ENCODE data around the gene FGFBP2.

Gene FGFBP2

GRCh38 chr4:15968551-15969300, 5.8 kb upstream of the FGFBP2 start:
- no peak for DNase-seq (ENCODE audit: low read depth, low spot score)

DNA sequence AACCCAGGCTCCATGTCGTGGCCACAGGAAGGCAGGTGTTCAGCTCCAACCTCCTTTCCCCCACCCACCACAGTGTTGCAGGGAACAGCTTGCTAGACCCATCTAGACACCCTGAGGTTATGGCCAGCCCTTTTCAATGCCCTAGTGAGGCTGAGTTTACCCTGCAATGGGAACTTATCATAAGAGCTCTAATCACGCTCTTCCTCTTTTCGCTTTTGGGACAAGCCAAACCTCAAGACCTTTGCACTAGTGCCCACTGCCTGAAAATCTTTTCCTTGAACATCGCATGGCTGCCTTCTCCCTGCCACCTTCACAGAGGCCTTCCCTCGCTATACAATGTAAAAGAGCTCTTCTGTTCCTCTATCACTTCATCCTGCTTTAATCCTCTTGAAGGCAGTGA, 2.4 kb upstream of the FGFBP2 start:
- no peak for DNase-seq (ENCODE audit: low read depth, low spot score)

DNA sequence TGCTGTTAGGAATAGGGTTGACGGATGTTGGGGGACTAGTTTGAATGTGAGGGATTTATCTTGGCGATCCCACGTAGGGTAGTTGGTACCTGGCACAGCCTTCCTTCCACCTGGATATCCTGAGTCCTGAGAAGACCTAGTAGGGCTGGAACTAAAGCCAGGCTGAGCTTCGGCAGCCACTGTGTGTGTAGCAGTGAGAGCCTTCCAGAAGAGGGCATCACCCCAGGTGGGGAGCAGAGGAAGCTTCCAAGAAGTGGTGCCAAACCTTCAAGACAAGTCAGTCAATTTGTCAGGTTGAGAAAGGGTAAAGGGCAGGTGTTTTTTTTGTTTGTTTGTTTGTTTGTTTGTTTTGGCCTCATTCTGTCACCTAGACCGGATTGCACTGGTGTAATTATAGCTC, 1.2 kb upstream of the FGFBP2 start:
- no peak for DNase-seq (ENCODE audit: low read depth, low spot score)

- DNase-seq (ENCODE audit: low read depth, low spot score): peak; percentile 40
Observed at GRCh38 chr4:15963576-15963975, 601 bp upstream of the FGFBP2 start.

GRCh38 chr4:15961781-15962510, 1.0 kb downstream of the FGFBP2 start:
- peak; percentile 17 for DNase-seq (ENCODE audit: low read depth, low spot score)

- DNase-seq (ENCODE audit: low read depth, low spot score): no peak
Observed at GRCh38 chr4:15958562-15958961, 4.4 kb downstream of the FGFBP2 start.

- DNase-seq (ENCODE audit: low read depth, low spot score): peak; percentile 70
Observed at GRCh38 chr4:15956179-15956850, 6.7 kb downstream of the FGFBP2 start.

GRCh38 chr4:15955670-15956069, 7.3 kb downstream of the FGFBP2 start:
- no peak for DNase-seq (ENCODE audit: low read depth, low spot score)

- no peak for DNase-seq (ENCODE audit: low read depth, low spot score)
Observed at GRCh38 chr4:15953625-15954024, 9.3 kb downstream of the FGFBP2 start.

GRCh38 chr4:15951781-15952180, 11.2 kb downstream of the FGFBP2 start:
- no peak for DNase-seq (ENCODE audit: low read depth, low spot score)

GRCh38 chr4:15948826-15949225, 14.1 kb downstream of the FGFBP2 start:
- no peak for DNase-seq (ENCODE audit: low read depth, low spot score)

GRCh38 chr4:15947684-15948083, 15.3 kb downstream of the FGFBP2 start:
- DNase-seq (ENCODE audit: low read depth, low spot score): no peak

GRCh38 chr4:15945516-15945915, 17.5 kb downstream of the FGFBP2 start:
- DNase-seq (ENCODE audit: low read depth, low spot score): no peak

- DNase-seq (ENCODE audit: low read depth, low spot score): no peak
Observed at GRCh38 chr4:15944895-15945294, 18.1 kb downstream of the FGFBP2 start.

GRCh38 chr4:15942283-15942682, 20.7 kb downstream of the FGFBP2 start:
- DNase-seq (ENCODE audit: low read depth, low spot score): no peak

DNA sequence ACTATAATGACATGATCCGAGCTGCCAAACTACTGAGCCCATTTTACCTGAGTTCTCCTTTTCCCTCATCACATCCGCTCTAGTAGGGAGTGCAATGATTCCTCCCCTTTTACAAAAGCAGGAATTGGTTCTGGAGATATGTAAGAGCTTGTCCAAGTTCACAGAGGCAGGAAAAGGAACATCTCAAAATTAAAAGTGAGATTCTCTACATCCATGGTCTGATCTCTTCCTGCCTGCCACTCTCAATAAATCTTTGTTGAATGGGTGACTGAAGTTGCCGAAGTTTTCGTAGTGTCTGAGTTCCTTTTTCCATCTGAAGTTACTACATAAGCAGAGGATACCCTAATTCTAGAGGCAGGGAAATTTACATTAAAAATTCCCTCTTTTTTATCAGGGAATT, 24.3 kb downstream of the FGFBP2 start, which contains the start of gene FGFBP1:
Gene FGFBP1 (minus strand): TSS at position 101 of the 400 bp plus-strand sequence. CDS start 2,108 bp downstream, outside the sequence.
- DNase-seq (ENCODE audit: low read depth, low spot score): no peak

- DNase-seq (ENCODE audit: low read depth, low spot score): no peak
Observed at GRCh38 chr4:15938182-15938581, 24.8 kb downstream of the FGFBP2 start.

DNA sequence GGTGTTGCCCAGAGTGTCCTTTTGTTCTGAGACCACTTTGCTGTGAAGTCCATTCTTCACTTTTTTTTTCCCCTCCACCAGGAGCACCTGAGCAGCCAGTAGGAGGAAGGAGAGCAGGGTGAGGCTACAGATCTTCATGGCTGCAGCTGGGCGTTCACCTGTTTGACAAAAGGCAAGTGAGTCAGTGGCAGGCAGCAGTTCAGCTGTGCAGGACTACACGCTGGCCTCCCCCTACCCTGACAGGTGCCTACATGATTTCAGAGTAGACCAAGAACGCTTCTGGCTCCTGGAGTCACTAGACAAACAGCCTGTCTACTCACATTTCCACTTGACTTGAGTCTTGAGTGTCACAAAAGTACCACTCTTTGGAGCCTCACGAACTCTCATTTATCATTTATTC, 26.5 kb downstream of the FGFBP2 start:
- no peak for DNase-seq (ENCODE audit: low read depth, low spot score)

DNA sequence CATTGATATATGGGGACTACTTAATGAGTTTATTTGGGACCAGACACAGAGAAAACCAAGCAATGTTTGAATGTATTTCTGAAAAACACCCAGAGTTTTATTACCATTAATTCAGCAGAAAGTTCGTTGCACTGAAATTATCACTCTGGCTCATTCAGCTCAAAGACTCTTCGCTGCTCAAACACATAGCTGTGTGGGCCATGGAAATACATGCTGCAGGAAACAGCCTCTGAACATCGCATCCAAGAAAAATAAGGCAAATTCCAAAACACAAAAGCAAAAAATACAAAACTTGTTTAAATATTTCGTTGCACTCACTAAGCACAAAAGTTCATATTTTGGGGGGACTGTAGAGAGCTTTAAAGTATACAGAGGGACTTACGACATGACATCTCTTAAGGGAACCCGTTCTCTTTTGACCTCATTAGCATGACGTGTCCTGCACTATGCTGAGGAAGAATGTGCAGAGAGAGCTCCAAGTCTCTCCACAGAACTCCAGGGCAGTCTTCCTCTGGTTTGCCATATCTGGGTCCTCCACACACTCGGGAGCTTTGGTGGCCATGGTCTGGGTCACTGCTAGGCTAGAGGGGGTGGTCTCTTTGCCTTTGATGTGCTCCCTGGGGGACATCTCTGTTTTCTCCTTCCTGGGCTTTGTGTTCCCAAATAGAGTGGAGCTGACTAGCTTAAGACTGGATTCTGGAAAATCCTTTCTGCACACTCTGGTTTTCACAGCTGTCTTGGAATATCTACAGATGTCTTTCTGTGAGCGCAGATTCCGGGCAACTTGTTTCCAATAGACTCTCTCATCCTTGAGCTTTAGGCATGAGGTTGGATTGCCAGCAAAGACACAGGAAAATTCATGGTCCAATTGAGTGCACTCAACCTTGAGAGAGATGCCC, 27.2 kb downstream of the FGFBP2 start:
- no peak for DNase-seq (ENCODE audit: low read depth, low spot score)

DNA sequence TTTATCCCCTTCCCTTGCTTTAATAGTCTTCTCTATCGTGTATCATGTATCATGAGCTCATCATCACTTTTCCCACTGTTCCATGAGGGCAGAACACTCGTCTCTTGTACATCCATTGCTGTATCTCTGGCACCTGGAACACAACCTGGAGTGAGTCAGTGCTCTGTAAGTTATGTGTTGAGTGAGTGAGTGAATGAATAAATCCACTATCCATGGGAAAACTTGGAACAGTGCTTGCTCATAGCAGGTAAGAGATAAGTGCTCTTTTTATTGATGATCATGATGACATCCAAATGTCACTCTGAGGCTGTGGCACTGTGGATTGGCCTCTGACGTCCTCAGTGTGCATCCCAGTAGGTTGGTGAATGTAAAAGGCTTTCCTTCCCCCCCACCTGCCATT, 28.7 kb downstream of the FGFBP2 start:
- no peak for DNase-seq (ENCODE audit: low read depth, low spot score)

- no peak for DNase-seq (ENCODE audit: low read depth, low spot score)
Observed at GRCh38 chr4:15931451-15932210, 31.3 kb downstream of the FGFBP2 start.
